ENCODE measurements around the gene PLCL2. TPM values are rescaled to one million over a fixed set of nuclear protein-coding genes. Genes with fewer than 3 reads are reported as not detected.

PLCL2 gene
- total and polyA plus RNA-seq, 7 donors = 4.2 to 32.7 (median 21.9) TPM

- ATAC-seq = no peak
Measured at GRCh38 chr3:16935781-16936180, 51.0 kb downstream of the PLCL2 start.

GRCh38 chr3:16936233-16936632, 51.5 kb downstream of the PLCL2 start:
- no peak overlapping the region for H3K4me3 ChIP-seq
- H3K27me3 ChIP-seq (ENCODE audit: insufficient read depth in 3 of 3, low read length in 2 of 3) = no peaks in the 10 kb centered on the region
- peaks cover 72% of the 10 kb centered on the region for H3K4me1 ChIP-seq
- H3K36me3 ChIP-seq (ENCODE audit: insufficient read depth in 1 of 2, low read depth in 1 of 2) = no peaks in the 10 kb centered on the region
- ATAC-seq (no peak), DNase-seq (no peak)
- intact Hi-C loops (cut with DNase I) = no loop called here
- TF ChIP-seq CTCF (IDR thresholded peaks at IDR 0.05) = no peak
- 67 to 89% (median 71%) methylated on average over 2 of the region's 2 CpGs for WGBS, 3 donors
- no peak overlapping the region for H3K27ac ChIP-seq
- H3K9me3 ChIP-seq = no peaks in the 10 kb centered on the region

More at GRCh38 chr3:16935781-16936180, 51.0 kb downstream of the PLCL2 start:
- DNase-seq = no peak
- Histone ChIP-seq H3K9me3 (no peaks in the 10 kb centered on the region), H3K27ac (no peak overlapping the region), H3K27me3 (ENCODE audit: insufficient read depth in 3 of 3, low read length in 2 of 3) (no peaks in the 10 kb centered on the region), H3K36me3 (ENCODE audit: insufficient read depth in 1 of 2, low read depth in 1 of 2) (no peaks in the 10 kb centered on the region), H3K4me1 (peaks cover 68% of the 10 kb centered on the region), H3K4me3 (no peak overlapping the region)
- WGBS, 3 donors = 33 to 56% (median 52%) methylated on average over 1 of the region's 1 CpG
- intact Hi-C loops (cut with DNase I) = no loop called here
- TF ChIP-seq CTCF (IDR thresholded peaks at IDR 0.05) = no peak

- Histone ChIP-seq H3K4me3 (no peak overlapping the region), H3K9me3 (no peaks in the 10 kb centered on the region), H3K27me3 (ENCODE audit: insufficient read depth in 3 of 3, low read length in 2 of 3) (no peaks in the 10 kb centered on the region), H3K27ac (no peak overlapping the region), H3K4me1 (peaks cover 78% of the 10 kb centered on the region), H3K36me3 (ENCODE audit: insufficient read depth in 1 of 2, low read depth in 1 of 2) (no peaks in the 10 kb centered on the region)
- ATAC-seq = no peak
- DNase-seq = no peak
- WGBS, 3 donors = 78 to 91% (median 82%) methylated on average over 7 of the region's 7 CpGs
- TF ChIP-seq CTCF (IDR thresholded peaks at IDR 0.05) = no peak
- intact Hi-C loops (cut with DNase I) = no loop called here
Measured at GRCh38 chr3:16936676-16937230, 52.0 kb downstream of the PLCL2 start.

- no peak for TF ChIP-seq CTCF (IDR thresholded peaks at IDR 0.05)
- Histone ChIP-seq H3K4me3 (no peak overlapping the region), H3K36me3 (ENCODE audit: insufficient read depth in 1 of 2, low read depth in 1 of 2) (no peaks in the 10 kb centered on the region), H3K9me3 (no peaks in the 10 kb centered on the region), H3K27me3 (ENCODE audit: insufficient read depth in 3 of 3, low read length in 2 of 3) (no peaks in the 10 kb centered on the region), H3K4me1 (peaks cover 82% of the 10 kb centered on the region), H3K27ac (no peak overlapping the region)
- intact Hi-C loops (cut with DNase I) = no loop called here
- 29 to 66% (median 33%) methylated on average over 6 of the region's 6 CpGs for WGBS, 3 donors
- no peak for DNase-seq
- peak in 2 of 4 donors; percentile 25 to 28 for ATAC-seq
Measured at GRCh38 chr3:16937326-16937845, 52.6 kb downstream of the PLCL2 start.
